ENCODE data around the gene GUCA1C. TPM values are rescaled to one million over a fixed set of nuclear protein-coding genes. Genes with fewer than 3 reads are reported as not detected.

Gene GUCA1C, protein sequence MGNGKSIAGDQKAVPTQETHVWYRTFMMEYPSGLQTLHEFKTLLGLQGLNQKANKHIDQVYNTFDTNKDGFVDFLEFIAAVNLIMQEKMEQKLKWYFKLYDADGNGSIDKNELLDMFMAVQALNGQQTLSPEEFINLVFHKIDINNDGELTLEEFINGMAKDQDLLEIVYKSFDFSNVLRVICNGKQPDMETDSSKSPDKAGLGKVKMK
- total RNA-seq (not detected), polyA plus RNA-seq (1 to 10 TPM in 2 of 3 donors, under 1 TPM in 1; 0.45 to 4.7 (median 2.6) TPM)
- long read RNA-seq, donor 1: 0 reads
- long read RNA-seq, donor 2: 0 reads
- long read RNA-seq, donor 3: 0 reads
- long read RNA-seq, donor 4: 0 reads
- long read RNA-seq, donor 5, partial matches to known transcripts: 0 of 1 reads
- long read RNA-seq, donor 5, other reads (novel, unspliced or antisense): 0 of 1 reads
- long read RNA-seq, donor 6: 0 reads
- long read RNA-seq, donor 7: 0 reads
- long read RNA-seq, donor 8: 0 reads
- long read RNA-seq, donor 9: 0 reads
- long read RNA-seq, donor 10: 0 reads

DNA sequence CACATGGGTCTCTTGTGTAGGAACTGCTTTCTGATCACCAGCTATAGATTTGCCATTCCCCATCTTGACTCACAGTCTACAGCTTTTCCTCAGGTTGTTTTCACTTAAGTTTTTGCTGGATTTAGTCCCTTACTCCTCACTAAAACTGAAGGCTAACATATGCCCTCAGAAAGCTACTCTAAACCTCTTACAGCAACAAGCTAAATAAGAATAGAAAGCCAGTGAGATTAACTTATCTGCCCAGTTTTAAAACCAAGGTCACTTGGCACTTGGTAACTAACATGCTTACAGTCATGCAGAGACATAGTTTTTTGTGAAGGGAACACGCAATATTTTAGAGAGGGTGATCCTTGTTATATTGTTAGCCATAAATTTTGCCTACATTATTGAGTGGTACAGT is at the start of gene GUCA1C:
GUCA1C (minus strand) TSS at position 180 of the 400 bp plus-strand sequence; CDS start at position 63, 117 bp downstream.
- 32 to 84% (median 48%) methylated on average over 1 of the region's 1 CpG for WGBS, 5 donors

DNA sequence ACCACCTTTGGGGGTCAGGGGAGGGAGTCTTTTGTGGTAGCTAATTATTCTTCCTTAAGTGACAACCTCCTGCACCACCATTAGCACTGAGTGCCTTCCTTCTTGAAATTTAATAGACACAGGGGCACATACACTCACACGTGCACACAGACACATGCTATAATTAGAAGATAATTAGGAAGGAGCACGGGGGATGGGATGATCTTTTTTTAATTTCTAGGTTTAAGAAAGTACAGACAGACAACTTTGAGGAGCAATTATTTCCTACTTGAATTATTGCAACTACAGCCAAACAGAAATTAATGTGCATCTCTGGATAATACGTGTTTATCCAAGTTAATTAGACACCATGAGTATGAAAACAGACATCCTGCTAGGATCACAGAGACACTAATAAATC is 44.8 kb upstream of the GUCA1C start:
- intact Hi-C loops (cut with DNase I; ENCODE audit: low total_unique reads): no loop called here
- Histone ChIP-seq H3K4me3 (no peak overlapping the region), H3K27me3 (no peaks in the 10 kb centered on the region), H3K4me1 (no peaks in the 10 kb centered on the region), H3K9me3 (no peaks in the 10 kb centered on the region), H3K36me3 (no peaks in the 10 kb centered on the region), H3K27ac (no peak overlapping the region)
- no peak for DNase-seq
- TF ChIP-seq POLR2A (IDR thresholded peaks at IDR 0.05) (no peak), POLR2AphosphoS5 (IDR thresholded peaks at IDR 0.05) (no peak), EP300 (IDR thresholded peaks at IDR 0.05) (no peak)
- TF ChIP-seq, protein P1, sequence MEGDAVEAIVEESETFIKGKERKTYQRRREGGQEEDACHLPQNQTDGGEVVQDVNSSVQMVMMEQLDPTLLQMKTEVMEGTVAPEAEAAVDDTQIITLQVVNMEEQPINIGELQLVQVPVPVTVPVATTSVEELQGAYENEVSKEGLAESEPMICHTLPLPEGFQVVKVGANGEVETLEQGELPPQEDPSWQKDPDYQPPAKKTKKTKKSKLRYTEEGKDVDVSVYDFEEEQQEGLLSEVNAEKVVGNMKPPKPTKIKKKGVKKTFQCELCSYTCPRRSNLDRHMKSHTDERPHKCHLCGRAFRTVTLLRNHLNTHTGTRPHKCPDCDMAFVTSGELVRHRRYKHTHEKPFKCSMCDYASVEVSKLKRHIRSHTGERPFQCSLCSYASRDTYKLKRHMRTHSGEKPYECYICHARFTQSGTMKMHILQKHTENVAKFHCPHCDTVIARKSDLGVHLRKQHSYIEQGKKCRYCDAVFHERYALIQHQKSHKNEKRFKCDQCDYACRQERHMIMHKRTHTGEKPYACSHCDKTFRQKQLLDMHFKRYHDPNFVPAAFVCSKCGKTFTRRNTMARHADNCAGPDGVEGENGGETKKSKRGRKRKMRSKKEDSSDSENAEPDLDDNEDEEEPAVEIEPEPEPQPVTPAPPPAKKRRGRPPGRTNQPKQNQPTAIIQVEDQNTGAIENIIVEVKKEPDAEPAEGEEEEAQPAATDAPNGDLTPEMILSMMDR (IDR thresholded peaks at IDR 0.05): no peak
- 54 to 75% (median 70%) methylated on average over 3 of the region's 3 CpGs for WGBS, 5 donors

More for the DNA sequence above, at the start of gene GUCA1C:
- no peaks in the 10 kb centered on the region for H3K9me3 ChIP-seq
- H3K27ac ChIP-seq: no peak within 1 kb of the TSS
- H3K27me3 ChIP-seq: no peaks in the 10 kb centered on the region
- H3K36me3 ChIP-seq: no peaks in the 10 kb centered on the region
- DNase-seq: no peak
- no peak within 1 kb of the TSS for H3K4me3 ChIP-seq
- no peak for TF ChIP-seq POLR2AphosphoS5 (IDR thresholded peaks at IDR 0.05)
- intact Hi-C loops (cut with DNase I; ENCODE audit: low total_unique reads): no loop called here
- H3K4me1 ChIP-seq: no peaks in the 10 kb centered on the region

DNA sequence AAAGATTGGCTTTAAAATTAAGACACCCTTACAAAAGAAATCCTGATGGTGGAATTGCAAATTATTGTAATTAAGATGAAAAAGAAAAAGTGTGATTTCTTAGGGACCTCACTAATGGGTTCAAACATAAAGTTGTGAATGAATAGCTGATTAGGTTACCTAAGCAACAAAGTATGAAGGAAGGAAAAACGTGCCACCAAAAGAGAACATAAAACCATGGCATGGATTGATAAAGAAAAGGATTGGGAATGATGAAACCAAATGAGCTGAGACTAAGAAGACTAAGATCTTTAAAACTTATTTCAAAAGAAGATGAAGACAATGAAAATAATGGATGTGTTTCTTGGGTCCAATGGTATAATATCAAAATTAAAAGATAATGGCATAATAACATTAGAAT is 32.2 kb upstream of the GUCA1C start:
- Histone ChIP-seq H3K9me3 (no peaks in the 10 kb centered on the region), H3K27me3 (no peaks in the 10 kb centered on the region), H3K4me1 (no peaks in the 10 kb centered on the region), H3K4me3 (no peak overlapping the region), H3K36me3 (no peaks in the 10 kb centered on the region), H3K27ac (no peak overlapping the region)
- intact Hi-C loops (cut with DNase I; ENCODE audit: low total_unique reads): no loop called here
- 2 to 11% (median 3%) methylated on average over 1 of the region's 1 CpG for WGBS, 5 donors
- DNase-seq: no peak
- no peak for TF ChIP-seq POLR2AphosphoS5 (IDR thresholded peaks at IDR 0.05)
- TF ChIP-seq, protein P1 (IDR thresholded peaks at IDR 0.05): no peak
- no peak for TF ChIP-seq POLR2A (IDR thresholded peaks at IDR 0.05)
- TF ChIP-seq EP300 (IDR thresholded peaks at IDR 0.05): no peak

DNA sequence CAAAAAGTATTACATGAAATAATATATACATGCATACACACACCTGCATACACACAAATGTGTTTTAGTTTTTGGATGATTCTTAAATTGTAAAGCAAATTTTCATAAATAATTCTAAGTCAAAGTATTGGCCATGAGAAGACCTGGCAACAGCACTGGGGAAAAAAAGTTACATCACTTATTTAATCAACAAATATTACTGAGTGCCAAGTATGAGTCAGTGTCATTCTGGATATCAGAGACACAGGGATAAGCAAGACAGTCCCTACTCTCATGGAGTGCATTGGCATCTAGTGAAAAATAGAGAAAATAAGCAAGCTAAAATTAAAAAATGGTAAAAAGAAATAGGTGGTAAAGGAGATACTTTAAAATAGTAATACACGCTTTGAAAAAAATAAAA is 29.4 kb upstream of the GUCA1C start:
- no peaks in the 10 kb centered on the region for H3K4me1 ChIP-seq
- no peak overlapping the region for H3K27ac ChIP-seq
- H3K27me3 ChIP-seq: no peaks in the 10 kb centered on the region
- intact Hi-C loops (cut with DNase I; ENCODE audit: low total_unique reads): no loop called here
- DNase-seq: no peak
- H3K36me3 ChIP-seq: no peaks in the 10 kb centered on the region
- TF ChIP-seq, protein P1 (IDR thresholded peaks at IDR 0.05): no peak
- no peak for TF ChIP-seq EP300 (IDR thresholded peaks at IDR 0.05)
- no peak for TF ChIP-seq POLR2AphosphoS5 (IDR thresholded peaks at IDR 0.05)
- TF ChIP-seq POLR2A (IDR thresholded peaks at IDR 0.05): no peak
- no peak overlapping the region for H3K4me3 ChIP-seq
- H3K9me3 ChIP-seq: no peaks in the 10 kb centered on the region
- WGBS, 5 donors: 92 to 100% (median 94%) methylated on average over 1 of the region's 1 CpG

DNA sequence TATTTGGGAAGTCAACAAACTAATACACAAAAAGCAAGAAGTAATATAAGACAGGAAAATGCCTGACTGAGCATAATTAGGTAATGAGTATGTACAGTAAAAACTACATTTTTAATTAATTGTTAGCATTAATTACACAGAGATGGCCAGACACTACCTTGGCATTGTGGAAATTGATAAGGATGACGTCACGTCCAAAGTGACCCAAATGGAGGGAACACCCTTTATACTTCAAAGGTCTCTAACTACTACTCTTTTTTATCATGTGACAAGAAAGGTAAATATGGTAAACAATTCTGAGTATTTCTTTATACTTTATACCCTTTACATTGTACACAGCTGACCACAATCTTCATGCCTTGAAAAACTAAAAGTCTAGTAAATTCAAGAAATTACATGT is 22.4 kb upstream of the GUCA1C start:
- H3K4me3 ChIP-seq: no peak overlapping the region
- H3K4me1 ChIP-seq: no peaks in the 10 kb centered on the region
- no peaks in the 10 kb centered on the region for H3K36me3 ChIP-seq
- WGBS, 5 donors: 28 to 61% (median 47%) methylated on average over 2 of the region's 2 CpGs
- intact Hi-C loops (cut with DNase I; ENCODE audit: low total_unique reads): no loop called here
- no peaks in the 10 kb centered on the region for H3K9me3 ChIP-seq
- H3K27ac ChIP-seq: no peak overlapping the region
- no peak for DNase-seq
- TF ChIP-seq POLR2A (IDR thresholded peaks at IDR 0.05): no peak
- no peaks in the 10 kb centered on the region for H3K27me3 ChIP-seq
